ENCODE results near the gene NTM.

NTM gene

GRCh38 chr11:131807876-131808275 is 437.5 kb downstream of the NTM start:
- H3K4me3 ChIP-seq (ENCODE audit: low read depth in 1 of 2, low read length in 2 of 2), result no peak overlapping the region
- H3K4me1 ChIP-seq (ENCODE audit: insufficient read depth, low read length), result no peaks in the 10 kb centered on the region
- H3K36me3 ChIP-seq (ENCODE audit: insufficient read depth, low read length), result no peaks in the 10 kb centered on the region
- H3K9me3 ChIP-seq (ENCODE audit: low read length), result no peaks in the 10 kb centered on the region
- H3K9ac ChIP-seq (ENCODE audit: low read length), result no peak overlapping the region
- H3K27ac ChIP-seq (ENCODE audit: low read depth, low read length), result no peak overlapping the region
- H3K27me3 ChIP-seq (ENCODE audit: control insufficient read depth in 1 of 2, insufficient read depth in 2 of 2, low read length in 2 of 2), result no peaks in the 10 kb centered on the region

DNA sequence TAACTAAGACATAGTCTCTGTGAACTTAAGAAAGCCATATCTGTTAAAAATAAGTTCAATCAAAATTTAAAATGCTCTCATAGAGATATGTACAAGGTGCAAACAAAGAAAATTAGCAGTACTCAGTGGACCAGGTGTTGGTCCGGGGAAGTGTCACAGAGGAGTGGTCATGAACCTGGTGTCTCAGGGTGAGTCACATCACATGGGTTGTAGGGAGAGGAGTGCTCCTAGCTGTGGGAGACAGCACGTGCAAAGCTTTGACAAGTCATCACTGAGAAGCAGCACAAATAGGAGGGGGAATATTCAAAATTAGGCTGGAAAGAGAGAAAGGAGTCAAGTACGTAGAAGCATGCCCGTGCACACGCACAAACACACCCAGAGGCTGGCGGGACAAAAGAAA is 438.1 kb downstream of the NTM start:
- Histone ChIP-seq H3K27me3 (ENCODE audit: control insufficient read depth in 1 of 2, insufficient read depth in 2 of 2, low read length in 2 of 2) (no peaks in the 10 kb centered on the region), H3K9ac (ENCODE audit: low read length) (no peak overlapping the region), H3K4me3 (ENCODE audit: low read depth in 1 of 2, low read length in 2 of 2) (no peak overlapping the region), H3K9me3 (ENCODE audit: low read length) (no peaks in the 10 kb centered on the region), H3K4me1 (ENCODE audit: insufficient read depth, low read length) (no peaks in the 10 kb centered on the region), H3K36me3 (ENCODE audit: insufficient read depth, low read length) (no peaks in the 10 kb centered on the region), H3K27ac (ENCODE audit: low read depth, low read length) (no peak overlapping the region)

DNA sequence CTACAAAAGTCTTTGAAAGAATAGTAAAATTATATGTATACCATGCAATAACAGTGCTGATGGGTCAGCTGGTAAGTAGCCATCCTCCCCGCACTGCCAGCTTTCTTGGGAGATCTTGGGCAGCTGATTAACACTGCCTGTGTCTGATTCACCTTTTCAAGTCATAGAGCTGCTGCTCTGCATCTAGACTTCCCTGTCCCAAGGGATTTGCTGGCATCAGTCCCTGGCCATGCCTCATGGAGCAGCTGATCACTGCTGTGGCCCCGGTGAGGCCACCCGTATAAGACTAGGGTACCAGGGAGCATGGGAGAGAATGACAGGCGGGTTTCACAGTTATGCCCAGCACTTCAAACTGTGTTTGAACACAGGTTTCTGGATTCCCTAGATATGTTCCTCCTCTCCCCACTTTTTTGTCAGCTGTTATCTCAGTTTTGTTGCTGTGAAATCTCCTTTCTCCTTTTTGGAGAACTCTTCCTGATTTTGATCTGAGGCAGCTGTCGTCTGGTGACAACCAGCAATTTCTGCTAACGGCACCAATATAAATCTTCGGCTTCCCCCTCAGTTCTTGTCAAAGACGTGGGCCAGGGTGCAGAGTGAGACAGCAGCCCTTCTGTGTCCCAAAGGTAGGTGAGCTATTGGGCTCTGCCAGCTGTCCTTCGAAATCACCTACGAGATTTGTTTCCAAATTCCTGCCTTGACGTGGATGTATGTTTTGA is 438.9 kb downstream of the NTM start:
- H3K4me3 ChIP-seq (ENCODE audit: low read depth in 1 of 2, low read length in 2 of 2), result no peak overlapping the region
- no peak overlapping the region for H3K9ac ChIP-seq (ENCODE audit: low read length)
- H3K36me3 ChIP-seq (ENCODE audit: insufficient read depth, low read length), result no peaks in the 10 kb centered on the region
- H3K27me3 ChIP-seq (ENCODE audit: control insufficient read depth in 1 of 2, insufficient read depth in 2 of 2, low read length in 2 of 2), result no peaks in the 10 kb centered on the region
- no peaks in the 10 kb centered on the region for H3K9me3 ChIP-seq (ENCODE audit: low read length)
- H3K27ac ChIP-seq (ENCODE audit: low read depth, low read length), result no peak overlapping the region
- no peaks in the 10 kb centered on the region for H3K4me1 ChIP-seq (ENCODE audit: insufficient read depth, low read length)

DNA sequence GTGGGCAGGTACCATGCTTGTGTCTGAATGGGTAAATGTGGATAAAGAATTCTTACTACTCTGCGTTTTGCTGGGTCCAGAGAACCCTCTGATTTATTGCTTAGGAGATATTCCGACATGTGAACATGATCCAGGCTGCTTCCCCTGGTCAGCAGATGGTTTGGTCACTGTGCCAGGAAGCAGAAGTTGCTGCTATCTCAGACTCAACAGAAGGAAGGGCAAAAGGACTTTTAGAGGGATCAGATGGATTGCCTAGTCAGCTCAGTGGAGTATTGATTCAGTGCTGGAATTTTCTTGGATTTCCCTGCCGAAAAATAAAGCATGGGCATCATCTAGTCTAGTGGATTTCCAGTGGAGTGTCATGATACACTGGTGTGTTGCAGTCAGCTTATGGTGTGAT is 440.1 kb downstream of the NTM start:
- no peaks in the 10 kb centered on the region for H3K36me3 ChIP-seq (ENCODE audit: insufficient read depth, low read length)
- H3K4me1 ChIP-seq (ENCODE audit: insufficient read depth, low read length), result no peaks in the 10 kb centered on the region
- no peaks in the 10 kb centered on the region for H3K27me3 ChIP-seq (ENCODE audit: control insufficient read depth in 1 of 2, insufficient read depth in 2 of 2, low read length in 2 of 2)
- H3K9me3 ChIP-seq (ENCODE audit: low read length), result no peaks in the 10 kb centered on the region
- no peak overlapping the region for H3K4me3 ChIP-seq (ENCODE audit: low read depth in 1 of 2, low read length in 2 of 2)
- H3K9ac ChIP-seq (ENCODE audit: low read length), result no peak overlapping the region
- no peak overlapping the region for H3K27ac ChIP-seq (ENCODE audit: low read depth, low read length)

DNA sequence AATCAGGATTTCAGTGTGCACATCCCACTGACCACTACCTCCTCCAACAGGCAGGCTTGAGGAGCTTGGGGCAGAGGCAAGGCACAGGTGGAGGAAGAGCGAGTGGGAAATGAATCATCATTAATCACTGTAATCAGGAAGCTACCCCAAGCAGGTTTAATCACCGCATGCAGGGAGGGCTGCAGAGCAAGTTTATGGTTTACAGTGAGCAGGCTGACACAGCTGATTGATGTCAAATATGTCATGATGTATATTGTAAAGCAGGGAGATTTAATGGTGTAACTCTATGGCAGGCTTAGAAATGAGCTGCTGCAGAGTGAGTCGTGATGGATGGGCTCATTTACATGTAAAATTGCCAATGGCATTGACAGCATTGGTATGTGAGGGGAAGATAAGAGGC is 441.0 kb downstream of the NTM start:
- Histone ChIP-seq H3K4me3 (ENCODE audit: low read depth in 1 of 2, low read length in 2 of 2) (no peak overlapping the region), H3K9ac (ENCODE audit: low read length) (no peak overlapping the region), H3K4me1 (ENCODE audit: insufficient read depth, low read length) (no peaks in the 10 kb centered on the region), H3K27me3 (ENCODE audit: control insufficient read depth in 1 of 2, insufficient read depth in 2 of 2, low read length in 2 of 2) (no peaks in the 10 kb centered on the region), H3K27ac (ENCODE audit: low read depth, low read length) (no peak overlapping the region), H3K36me3 (ENCODE audit: insufficient read depth, low read length) (no peaks in the 10 kb centered on the region), H3K9me3 (ENCODE audit: low read length) (no peaks in the 10 kb centered on the region)

DNA sequence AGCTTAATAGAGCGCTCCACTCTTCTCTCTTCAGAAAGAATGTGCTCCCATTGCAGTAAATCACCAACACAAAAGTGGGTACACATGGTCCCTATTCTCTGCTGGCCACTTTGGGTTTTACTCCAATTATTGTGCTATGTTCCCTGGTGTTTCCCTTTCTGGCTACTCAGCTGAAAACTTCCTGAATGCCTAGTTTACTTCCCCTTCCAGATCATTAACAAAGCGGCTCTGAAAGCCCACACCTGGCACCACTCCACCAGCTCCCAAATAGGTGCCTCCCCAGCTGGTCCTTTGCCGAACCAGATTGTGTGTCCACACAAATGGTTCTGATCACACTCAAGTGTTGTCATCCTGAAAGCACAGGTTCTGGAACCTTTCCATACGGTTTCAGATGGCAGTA is 443.7 kb downstream of the NTM start:
- Histone ChIP-seq H3K27me3 (ENCODE audit: control insufficient read depth in 1 of 2, insufficient read depth in 2 of 2, low read length in 2 of 2) (no peaks in the 10 kb centered on the region), H3K36me3 (ENCODE audit: insufficient read depth, low read length) (no peaks in the 10 kb centered on the region), H3K4me1 (ENCODE audit: insufficient read depth, low read length) (no peaks in the 10 kb centered on the region), H3K27ac (ENCODE audit: low read depth, low read length) (no peak overlapping the region), H3K9me3 (ENCODE audit: low read length) (no peaks in the 10 kb centered on the region), H3K9ac (ENCODE audit: low read length) (no peak overlapping the region), H3K4me3 (ENCODE audit: low read depth in 1 of 2, low read length in 2 of 2) (no peak overlapping the region)

DNA sequence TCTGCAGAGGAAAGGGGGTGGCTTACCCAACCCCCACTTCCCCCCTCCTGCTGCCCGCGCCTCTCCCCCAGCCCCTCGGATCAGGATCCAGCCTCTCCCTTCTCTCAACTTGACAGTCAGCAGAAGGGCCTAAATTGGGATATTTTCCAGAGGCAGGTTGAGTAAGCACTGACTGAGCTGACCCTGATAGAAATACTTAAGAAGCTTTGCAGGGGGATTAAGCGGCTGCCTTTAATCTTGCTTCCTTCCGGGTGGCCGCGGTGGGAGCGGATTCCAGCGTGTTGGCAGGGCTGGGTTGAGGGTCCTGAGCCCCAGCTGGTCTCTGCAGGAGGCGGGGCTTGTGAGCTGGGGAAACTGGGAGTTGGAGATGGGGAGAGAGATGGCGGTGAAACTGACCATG is 445.2 kb downstream of the NTM start:
- H3K9me3 ChIP-seq (ENCODE audit: low read length), result no peaks in the 10 kb centered on the region
- no peak overlapping the region for H3K27ac ChIP-seq (ENCODE audit: low read depth, low read length)
- no peak overlapping the region for H3K4me3 ChIP-seq (ENCODE audit: low read depth in 1 of 2, low read length in 2 of 2)
- H3K27me3 ChIP-seq (ENCODE audit: control insufficient read depth in 1 of 2, insufficient read depth in 2 of 2, low read length in 2 of 2), result no peaks in the 10 kb centered on the region
- H3K36me3 ChIP-seq (ENCODE audit: insufficient read depth, low read length), result no peaks in the 10 kb centered on the region
- H3K4me1 ChIP-seq (ENCODE audit: insufficient read depth, low read length), result no peaks in the 10 kb centered on the region
- no peak overlapping the region for H3K9ac ChIP-seq (ENCODE audit: low read length)

DNA sequence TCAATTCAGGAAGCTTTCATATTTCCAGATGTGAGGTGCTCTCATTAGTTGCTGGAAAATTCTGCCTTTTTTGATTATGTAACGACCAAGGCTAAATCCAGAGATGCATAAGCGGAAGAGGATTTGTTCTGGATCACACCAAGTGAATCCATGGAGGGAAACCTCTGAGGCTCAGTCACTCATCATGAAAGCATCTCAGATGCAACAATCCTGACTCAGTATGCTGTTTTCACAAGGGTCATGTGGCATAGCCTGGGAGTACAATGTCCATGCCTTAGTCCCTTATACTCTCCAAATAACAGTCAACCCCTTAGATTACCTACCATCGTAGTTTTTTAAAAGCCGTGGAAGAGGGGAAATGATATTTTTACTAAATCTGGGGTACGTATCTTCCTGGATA is 445.6 kb downstream of the NTM start:
- H3K27me3 ChIP-seq (ENCODE audit: control insufficient read depth in 1 of 2, insufficient read depth in 2 of 2, low read length in 2 of 2), result no peaks in the 10 kb centered on the region
- no peaks in the 10 kb centered on the region for H3K4me1 ChIP-seq (ENCODE audit: insufficient read depth, low read length)
- H3K27ac ChIP-seq (ENCODE audit: low read depth, low read length), result no peak overlapping the region
- H3K36me3 ChIP-seq (ENCODE audit: insufficient read depth, low read length), result no peaks in the 10 kb centered on the region
- no peaks in the 10 kb centered on the region for H3K9me3 ChIP-seq (ENCODE audit: low read length)
- H3K9ac ChIP-seq (ENCODE audit: low read length), result no peak overlapping the region
- no peak overlapping the region for H3K4me3 ChIP-seq (ENCODE audit: low read depth in 1 of 2, low read length in 2 of 2)

- Histone ChIP-seq H3K27ac (ENCODE audit: low read depth, low read length) (no peak overlapping the region), H3K9ac (ENCODE audit: low read length) (no peak overlapping the region), H3K27me3 (ENCODE audit: control insufficient read depth in 1 of 2, insufficient read depth in 2 of 2, low read length in 2 of 2) (no peaks in the 10 kb centered on the region), H3K36me3 (ENCODE audit: insufficient read depth, low read length) (no peaks in the 10 kb centered on the region), H3K4me1 (ENCODE audit: insufficient read depth, low read length) (no peaks in the 10 kb centered on the region), H3K4me3 (ENCODE audit: low read depth in 1 of 2, low read length in 2 of 2) (no peak overlapping the region), H3K9me3 (ENCODE audit: low read length) (no peaks in the 10 kb centered on the region)
Measured at GRCh38 chr11:131817687-131818188, 447.3 kb downstream of the NTM start.

DNA sequence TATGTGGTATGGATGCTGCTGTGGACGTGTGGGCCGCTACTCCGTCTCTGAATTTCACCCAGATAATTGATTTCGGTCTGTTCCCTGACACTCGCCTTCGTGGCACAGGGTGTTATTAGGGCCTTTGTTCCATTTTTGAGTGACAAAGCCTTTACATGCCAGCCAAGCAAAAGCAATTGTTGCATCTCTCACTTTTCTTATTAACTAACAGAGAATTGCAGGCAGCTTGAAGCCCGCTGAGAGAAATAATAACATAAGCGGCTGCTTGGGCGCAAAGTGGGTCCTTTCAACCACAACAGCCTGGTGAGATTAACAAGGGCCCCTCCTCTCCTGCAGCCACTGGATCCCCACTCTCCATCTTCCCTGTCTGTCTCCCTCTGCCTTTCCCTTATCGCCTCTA is 449.4 kb downstream of the NTM start:
- Histone ChIP-seq H3K36me3 (ENCODE audit: insufficient read depth, low read length) (no peaks in the 10 kb centered on the region), H3K4me1 (ENCODE audit: insufficient read depth, low read length) (no peaks in the 10 kb centered on the region), H3K4me3 (ENCODE audit: low read depth in 1 of 2, low read length in 2 of 2) (no peak overlapping the region), H3K9me3 (ENCODE audit: low read length) (no peaks in the 10 kb centered on the region), H3K27ac (ENCODE audit: low read depth, low read length) (no peak overlapping the region), H3K27me3 (ENCODE audit: control insufficient read depth in 1 of 2, insufficient read depth in 2 of 2, low read length in 2 of 2) (no peaks in the 10 kb centered on the region), H3K9ac (ENCODE audit: low read length) (no peak overlapping the region)

- H3K27ac ChIP-seq (ENCODE audit: low read depth, low read length), result no peak overlapping the region
- H3K36me3 ChIP-seq (ENCODE audit: insufficient read depth, low read length), result no peaks in the 10 kb centered on the region
- H3K4me3 ChIP-seq (ENCODE audit: low read depth in 1 of 2, low read length in 2 of 2), result no peak overlapping the region
- H3K9me3 ChIP-seq (ENCODE audit: low read length), result no peaks in the 10 kb centered on the region
- no peak overlapping the region for H3K9ac ChIP-seq (ENCODE audit: low read length)
- H3K27me3 ChIP-seq (ENCODE audit: control insufficient read depth in 1 of 2, insufficient read depth in 2 of 2, low read length in 2 of 2), result no peaks in the 10 kb centered on the region
- no peaks in the 10 kb centered on the region for H3K4me1 ChIP-seq (ENCODE audit: insufficient read depth, low read length)
Measured at GRCh38 chr11:131822506-131822905, 452.1 kb downstream of the NTM start.

GRCh38 chr11:131823772-131824171 is 453.4 kb downstream of the NTM start:
- Histone ChIP-seq H3K9me3 (ENCODE audit: low read length) (no peaks in the 10 kb centered on the region), H3K27ac (ENCODE audit: low read depth, low read length) (no peak overlapping the region), H3K36me3 (ENCODE audit: insufficient read depth, low read length) (no peaks in the 10 kb centered on the region), H3K27me3 (ENCODE audit: control insufficient read depth in 1 of 2, insufficient read depth in 2 of 2, low read length in 2 of 2) (no peaks in the 10 kb centered on the region), H3K4me1 (ENCODE audit: insufficient read depth, low read length) (no peaks in the 10 kb centered on the region), H3K4me3 (ENCODE audit: low read depth in 1 of 2, low read length in 2 of 2) (no peak overlapping the region), H3K9ac (ENCODE audit: low read length) (no peak overlapping the region)
